ENCODE data around the gene TMTC3. TPM values are rescaled to one million over a fixed set of nuclear protein-coding genes. Genes with fewer than 3 reads are reported as not detected.

TMTC3 gene
- polyA plus RNA-seq, 1 of the 3 experiments (the other 2 are of a cell fraction): 2.8 TPM

DNA sequence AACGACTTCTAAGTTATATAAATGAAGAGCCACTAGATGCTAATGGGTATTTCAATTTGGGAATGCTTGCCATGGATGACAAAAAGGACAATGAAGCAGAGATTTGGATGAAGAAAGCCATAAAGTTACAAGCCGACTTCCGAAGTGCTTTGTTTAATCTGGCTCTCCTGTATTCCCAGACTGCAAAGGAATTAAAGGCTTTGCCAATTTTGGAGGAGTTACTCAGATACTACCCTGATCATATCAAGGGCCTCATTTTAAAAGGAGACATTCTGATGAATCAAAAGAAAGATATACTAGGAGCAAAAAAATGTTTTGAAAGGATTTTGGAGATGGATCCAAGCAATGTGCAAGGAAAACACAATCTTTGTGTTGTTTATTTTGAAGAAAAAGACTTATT, 52.8 kb downstream of the TMTC3 start:
- WGBS (ENCODE audit: low lambda C conversion rate): 94% methylated on average over 3 of the region's 3 CpGs
- Histone ChIP-seq H3K9me2 (no peaks in the 10 kb centered on the region), H3K9me3 (no peaks in the 10 kb centered on the region), H2AFZ (ENCODE audit: low read depth) (no peak overlapping the region), H4K20me1 (ENCODE audit: insufficient read depth) (no peaks in the 10 kb centered on the region), H3K79me2 (ENCODE audit: insufficient read depth) (no peaks in the 10 kb centered on the region), H3K27ac (ENCODE audit: low read depth in 2 of 2, low read length in 1 of 2) (no peak overlapping the region), H3K4me3 (ENCODE audit: low read depth in 2 of 2, low read length in 1 of 2) (no peak overlapping the region), H3K9ac (no peak overlapping the region), H3F3A (replicated peaks; ENCODE audit: insufficient read depth) (no peaks in the 10 kb centered on the region), H3K36me3 (replicated peaks in 1 of 2; ENCODE audit: control insufficient read depth in 1 of 2, insufficient read depth in 2 of 2, low read length in 1 of 2) (peaks cover 36 to 67% of the 10 kb centered on the region in 2 experiments), H3K4me1 (ENCODE audit: control insufficient read depth in 1 of 2, insufficient read depth in 2 of 2, low read depth in 1 of 2, low read length in 1 of 2) (no peaks in the 10 kb centered on the region), H3K4me2 (no peak overlapping the region), H3K27me3 (ENCODE audit: insufficient read depth) (no peaks in the 10 kb centered on the region)
- no peak for TF ChIP-seq FOXJ3 (CRISPR knock-in tag; IDR thresholded peaks at IDR 0.05)
- TF ChIP-seq NRF1 (IDR thresholded peaks at IDR 0.05; ENCODE audit: low read depth, low read length): no peak
- no peak for TF ChIP-seq NFIC (IDR thresholded peaks at IDR 0.05; ENCODE audit: borderline replicate concordance)
- TF ChIP-seq YY1 (IDR thresholded peaks at IDR 0.05; ENCODE audit: low read depth): no peak
- TF ChIP-seq RCOR1 (IDR thresholded peaks at IDR 0.05; ENCODE audit: low read length): no peak
- TF ChIP-seq SMC3 (IDR thresholded peaks at IDR 0.05; ENCODE audit: low read depth, low read length): no peak
- TF ChIP-seq EP300 (IDR thresholded peaks at IDR 0.05; ENCODE audit: borderline replicate concordance in 1 of 2, low read depth in 1 of 2, low read length in 1 of 2): no peak
- TF ChIP-seq, protein P1, sequence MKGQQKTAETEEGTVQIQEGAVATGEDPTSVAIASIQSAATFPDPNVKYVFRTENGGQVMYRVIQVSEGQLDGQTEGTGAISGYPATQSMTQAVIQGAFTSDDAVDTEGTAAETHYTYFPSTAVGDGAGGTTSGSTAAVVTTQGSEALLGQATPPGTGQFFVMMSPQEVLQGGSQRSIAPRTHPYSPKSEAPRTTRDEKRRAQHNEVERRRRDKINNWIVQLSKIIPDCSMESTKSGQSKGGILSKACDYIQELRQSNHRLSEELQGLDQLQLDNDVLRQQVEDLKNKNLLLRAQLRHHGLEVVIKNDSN (IDR thresholded peaks at IDR 0.05; ENCODE audit: borderline replicate concordance, low read depth): no peak
- no peak for TF ChIP-seq MXI1 (IDR thresholded peaks at IDR 0.05; ENCODE audit: low read depth, low read length)
- TF ChIP-seq MEF2A (IDR thresholded peaks at IDR 0.05; ENCODE audit: borderline replicate concordance, low read depth): no peak
- TF ChIP-seq, protein P2, sequence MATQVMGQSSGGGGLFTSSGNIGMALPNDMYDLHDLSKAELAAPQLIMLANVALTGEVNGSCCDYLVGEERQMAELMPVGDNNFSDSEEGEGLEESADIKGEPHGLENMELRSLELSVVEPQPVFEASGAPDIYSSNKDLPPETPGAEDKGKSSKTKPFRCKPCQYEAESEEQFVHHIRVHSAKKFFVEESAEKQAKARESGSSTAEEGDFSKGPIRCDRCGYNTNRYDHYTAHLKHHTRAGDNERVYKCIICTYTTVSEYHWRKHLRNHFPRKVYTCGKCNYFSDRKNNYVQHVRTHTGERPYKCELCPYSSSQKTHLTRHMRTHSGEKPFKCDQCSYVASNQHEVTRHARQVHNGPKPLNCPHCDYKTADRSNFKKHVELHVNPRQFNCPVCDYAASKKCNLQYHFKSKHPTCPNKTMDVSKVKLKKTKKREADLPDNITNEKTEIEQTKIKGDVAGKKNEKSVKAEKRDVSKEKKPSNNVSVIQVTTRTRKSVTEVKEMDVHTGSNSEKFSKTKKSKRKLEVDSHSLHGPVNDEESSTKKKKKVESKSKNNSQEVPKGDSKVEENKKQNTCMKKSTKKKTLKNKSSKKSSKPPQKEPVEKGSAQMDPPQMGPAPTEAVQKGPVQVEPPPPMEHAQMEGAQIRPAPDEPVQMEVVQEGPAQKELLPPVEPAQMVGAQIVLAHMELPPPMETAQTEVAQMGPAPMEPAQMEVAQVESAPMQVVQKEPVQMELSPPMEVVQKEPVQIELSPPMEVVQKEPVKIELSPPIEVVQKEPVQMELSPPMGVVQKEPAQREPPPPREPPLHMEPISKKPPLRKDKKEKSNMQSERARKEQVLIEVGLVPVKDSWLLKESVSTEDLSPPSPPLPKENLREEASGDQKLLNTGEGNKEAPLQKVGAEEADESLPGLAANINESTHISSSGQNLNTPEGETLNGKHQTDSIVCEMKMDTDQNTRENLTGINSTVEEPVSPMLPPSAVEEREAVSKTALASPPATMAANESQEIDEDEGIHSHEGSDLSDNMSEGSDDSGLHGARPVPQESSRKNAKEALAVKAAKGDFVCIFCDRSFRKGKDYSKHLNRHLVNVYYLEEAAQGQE (IDR thresholded peaks at IDR 0.05; ENCODE audit: low read depth, low read length): no peak
- TF ChIP-seq TAF1 (IDR thresholded peaks at IDR 0.05; ENCODE audit: borderline replicate concordance, low read depth, low read length): no peak
- TF ChIP-seq JUND (IDR thresholded peaks at IDR 0.05): no peak
- POLR2A ChIA-PET: no interaction called here
- CTCF ChIA-PET: interaction anchor here (1.3 kb wide), 1 partner anchor 110 kb away, joined by 3 read pairs; no protein-coding TSS in a partner anchor
- DNase-seq: no peak

DNA sequence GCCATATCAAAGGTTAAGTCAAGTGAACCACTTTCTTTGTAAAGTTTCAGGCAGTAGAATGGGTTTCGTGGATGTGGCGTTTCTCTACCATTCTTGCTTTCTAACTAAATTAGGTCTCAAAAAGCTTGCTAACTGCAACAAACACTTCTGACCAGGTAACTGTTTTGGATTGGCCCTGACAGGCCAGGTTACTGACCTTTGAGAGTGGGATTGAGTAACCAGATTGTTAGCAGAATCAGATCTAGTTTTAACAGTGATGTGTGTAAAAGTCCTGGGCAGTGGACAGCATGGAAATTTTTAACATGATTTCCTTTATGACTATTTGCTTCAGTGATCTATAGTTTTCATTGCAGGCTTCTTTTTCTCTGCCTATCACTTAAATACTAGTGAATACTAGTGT, 57.9 kb downstream of the TMTC3 start:
- H3K36me3 ChIP-seq (replicated peaks in 1 of 2; ENCODE audit: control insufficient read depth in 1 of 2, insufficient read depth in 2 of 2, low read length in 1 of 2): peaks cover 16 to 20% of the 10 kb centered on the region in 2 experiments
- 95% methylated on average over 2 of the region's 2 CpGs for WGBS (ENCODE audit: low lambda C conversion rate)
- no peaks in the 10 kb centered on the region for H3F3A ChIP-seq (replicated peaks; ENCODE audit: insufficient read depth)
- CTCF ChIA-PET: no interaction called here
- no peak overlapping the region for H3K4me3 ChIP-seq (ENCODE audit: low read depth in 2 of 2, low read length in 1 of 2)
- no peak for DNase-seq
- H3K27ac ChIP-seq (ENCODE audit: low read depth in 2 of 2, low read length in 1 of 2): no peak overlapping the region
- no peak overlapping the region for H3K9ac ChIP-seq
- no peaks in the 10 kb centered on the region for H3K79me2 ChIP-seq (ENCODE audit: insufficient read depth)
- H3K4me2 ChIP-seq: no peak overlapping the region
- no peaks in the 10 kb centered on the region for H3K4me1 ChIP-seq (ENCODE audit: control insufficient read depth in 1 of 2, insufficient read depth in 2 of 2, low read depth in 1 of 2, low read length in 1 of 2)
- POLR2A ChIA-PET: no interaction called here
- H3K9me2 ChIP-seq: no peaks in the 10 kb centered on the region
- H3K9me3 ChIP-seq: no peaks in the 10 kb centered on the region
- H2AFZ ChIP-seq (ENCODE audit: low read depth): no peak overlapping the region
- H4K20me1 ChIP-seq (ENCODE audit: insufficient read depth): no peaks in the 10 kb centered on the region
- no peaks in the 10 kb centered on the region for H3K27me3 ChIP-seq (ENCODE audit: insufficient read depth)
- TF ChIP-seq FOXM1 (IDR thresholded peaks at IDR 0.05; ENCODE audit: low read depth): no peak
- no peak for TF ChIP-seq EP300 (IDR thresholded peaks at IDR 0.05; ENCODE audit: borderline replicate concordance in 1 of 2, low read depth in 1 of 2, low read length in 1 of 2)
- TF ChIP-seq, protein P2 (IDR thresholded peaks at IDR 0.05; ENCODE audit: low read depth, low read length): no peak
- TF ChIP-seq TEAD4 (IDR thresholded peaks at IDR 0.05; ENCODE audit: borderline replicate concordance, insufficient read depth): no peak
- TF ChIP-seq, protein P3, sequence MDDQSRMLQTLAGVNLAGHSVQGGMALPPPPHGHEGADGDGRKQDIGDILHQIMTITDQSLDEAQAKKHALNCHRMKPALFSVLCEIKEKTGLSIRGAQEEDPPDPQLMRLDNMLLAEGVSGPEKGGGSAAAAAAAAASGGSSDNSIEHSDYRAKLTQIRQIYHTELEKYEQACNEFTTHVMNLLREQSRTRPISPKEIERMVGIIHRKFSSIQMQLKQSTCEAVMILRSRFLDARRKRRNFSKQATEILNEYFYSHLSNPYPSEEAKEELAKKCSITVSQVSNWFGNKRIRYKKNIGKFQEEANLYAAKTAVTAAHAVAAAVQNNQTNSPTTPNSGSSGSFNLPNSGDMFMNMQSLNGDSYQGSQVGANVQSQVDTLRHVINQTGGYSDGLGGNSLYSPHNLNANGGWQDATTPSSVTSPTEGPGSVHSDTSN (IDR thresholded peaks at IDR 0.05): no peak
- TF ChIP-seq JUND (IDR thresholded peaks at IDR 0.05): no peak

Data from SK-N-SH (cell line).